Upper lobe of right lung (tissue), 1 donor: ENCODE measurements around the gene TMEM30B. TPM values are rescaled to one million over a fixed set of nuclear protein-coding genes. Genes with fewer than 3 reads are reported as not detected.

Source experiments
- ATAC-seq: fragments of 200-7000 bp; cut with Tn5 transposase; one replicate; pipeline ENCODE4 v1.9.1; 2020; ENCODE audit warnings: mild to moderate bottlenecking, moderate library complexity
- DNase-seq: peaks from one replicate; pipeline ENCODE4 v3.0.0-alpha.2; 2020
- H3K27ac ChIP-seq: fragments of 200-600 bp; one replicate; pipeline ENCODE4 v1.8.0; 2022
- H3K27me3 ChIP-seq: fragments of 200-600 bp; one replicate; pipeline ENCODE4 v1.8.0; 2022; ENCODE audit warnings: mild to moderate bottlenecking
- H3K36me3 ChIP-seq: fragments of 200-600 bp; one replicate; pipeline ENCODE4 v1.8.0; 2022
- H3K4me1 ChIP-seq: fragments of 200-600 bp; one replicate; pipeline ENCODE4 v1.8.0; 2022
- H3K4me3 ChIP-seq: fragments of 200-600 bp; one replicate; pipeline ENCODE4 v1.8.0; 2022; ENCODE audit warnings: mild to moderate bottlenecking
- H3K9me3 ChIP-seq: fragments of 200-600 bp; one replicate; pipeline ENCODE4 v1.8.0; 2022
- CTCF ChIP-seq: fragments of 200-600 bp; IDR thresholded peaks from one replicate; pipeline ENCODE4 v1.8.0; 2022; ENCODE audit warnings: antibody characterized with exemption
- intact Hi-C: fragments of 100-400 bp; cut with DNase I; formaldehyde crosslinking; loops from one replicate; pipeline ENCODE4 v1.11.0; 2022
- total RNA-seq: library from RNA; stranded (reverse); fragmentation: NEBNext Ultra II Directional; extraction: Animal tissue kit (Norgen Biotek cat#: 25700); gene quantifications from one replicate; pipeline ENCODE4 v1.2.1, GENCODE V29; 2021
- donor health status: DM: no; HTN: yes; CAD: no; lungs with severe emphysema.

TMEM30B gene
- total RNA-seq, 1 donor from 2014 or later: 22.5 TPM

- H3K9me3 ChIP-seq: no peaks in the 10 kb centered on the region
- no peaks in the 10 kb centered on the region for H3K36me3 ChIP-seq
- no peaks in the 10 kb centered on the region for H3K27me3 ChIP-seq
- intact Hi-C loops: no loop called here
- no peaks in the 10 kb centered on the region for H3K4me1 ChIP-seq
- H3K27ac ChIP-seq: no peak overlapping the region
- DNase-seq: no peak
- no peak for TF ChIP-seq CTCF
- no peak overlapping the region for H3K4me3 ChIP-seq
- no peak for ATAC-seq
These were observed 27.1 kb upstream of the TMEM30B start for GRCh38 chr14:61308198-61308597.

GRCh38 chr14:61304688-61305087 is 23.6 kb upstream of the TMEM30B start:
- intact Hi-C loops: no loop called here
- H3K4me1 ChIP-seq: no peaks in the 10 kb centered on the region

GRCh38 chr14:61300754-61301153 is 19.6 kb upstream of the TMEM30B start:
- no peak for TF ChIP-seq CTCF
- intact Hi-C loops: no loop called here
- H3K9me3 ChIP-seq: no peaks in the 10 kb centered on the region
- no peak overlapping the region for H3K27ac ChIP-seq
- no peaks in the 10 kb centered on the region for H3K4me1 ChIP-seq
- no peaks in the 10 kb centered on the region for H3K27me3 ChIP-seq
- DNase-seq (no peak), ATAC-seq (no peak)
- H3K36me3 ChIP-seq: no peaks in the 10 kb centered on the region
- no peak overlapping the region for H3K4me3 ChIP-seq

More at GRCh38 chr14:61304688-61305087, 23.6 kb upstream of the TMEM30B start:
- Histone ChIP-seq H3K4me3 (no peak overlapping the region), H3K27ac (no peak overlapping the region), H3K9me3 (no peaks in the 10 kb centered on the region), H3K36me3 (no peaks in the 10 kb centered on the region), H3K27me3 (no peaks in the 10 kb centered on the region)
- DNase-seq: no peak
- ATAC-seq: no peak
- TF ChIP-seq CTCF: no peak

GRCh38 chr14:61300209-61300608 is 19.1 kb upstream of the TMEM30B start:
- ATAC-seq: no peak
- DNase-seq: no peak
- no peak overlapping the region for H3K27ac ChIP-seq

GRCh38 chr14:61298824-61299223 is 17.7 kb upstream of the TMEM30B start:
- DNase-seq (no peak), ATAC-seq (no peak)
- H3K36me3 ChIP-seq: no peaks in the 10 kb centered on the region
- no peak for TF ChIP-seq CTCF
- H3K27me3 ChIP-seq: no peaks in the 10 kb centered on the region
- H3K4me1 ChIP-seq: no peaks in the 10 kb centered on the region
- no peak overlapping the region for H3K4me3 ChIP-seq
- intact Hi-C loops: no loop called here
- no peak overlapping the region for H3K27ac ChIP-seq
- no peaks in the 10 kb centered on the region for H3K9me3 ChIP-seq

More at GRCh38 chr14:61300209-61300608, 19.1 kb upstream of the TMEM30B start:
- no peaks in the 10 kb centered on the region for H3K4me1 ChIP-seq
- H3K9me3 ChIP-seq: no peaks in the 10 kb centered on the region
- intact Hi-C loops: no loop called here
- TF ChIP-seq CTCF: no peak
- no peaks in the 10 kb centered on the region for H3K27me3 ChIP-seq
- H3K36me3 ChIP-seq: no peaks in the 10 kb centered on the region
- H3K4me3 ChIP-seq: no peak overlapping the region

- H3K4me3 ChIP-seq: no peak overlapping the region
- DNase-seq (no peak), ATAC-seq (no peak)
- H3K4me1 ChIP-seq: no peaks in the 10 kb centered on the region
- H3K36me3 ChIP-seq: no peaks in the 10 kb centered on the region
- no peak overlapping the region for H3K27ac ChIP-seq
- no peak for TF ChIP-seq CTCF
- intact Hi-C loops: no loop called here
- no peaks in the 10 kb centered on the region for H3K27me3 ChIP-seq
- no peaks in the 10 kb centered on the region for H3K9me3 ChIP-seq
These were observed 16.4 kb upstream of the TMEM30B start for GRCh38 chr14:61297581-61297980.
